Measurements from ENCODE around the gene XRCC2. TPM values are rescaled to one million over a fixed set of nuclear protein-coding genes. Genes with fewer than 3 reads are reported as not detected.

Gene XRCC2
- total RNA-seq: 4.4 and 4.5 TPM in 2 replicates

GRCh38 chr7:152675759-152676636, at the start of gene XRCC2:
Gene XRCC2, minus strand, starts transcription at chr7:152676141. Its CDS starts 62 bp downstream, at chr7:152676079.

Other genes with a start within 250 kb of the XRCC2 start
- 14.0 and 29.0 TPM in 2 replicates for gene KMT2C, start 240.1 kb downstream of the XRCC2 start, total RNA-seq
- 4.5 and 17.9 TPM in 2 replicates for gene ACTR3B, start 83.6 kb upstream of the XRCC2 start, total RNA-seq